AG09319 (cell line): ENCODE results near the gene TMEM250.

ENCODE experiments used
- DNase-seq: peaks from one replicate; pipeline ENCODE4 v3.0.0-alpha.2; 2010; ENCODE audit warnings: low read depth; ENCODE audit errors: extremely low read depth
- CTCF ChIP-seq: IDR thresholded peaks from 2 replicates; pipeline ENCODE4 v1.5.1; 2011; ENCODE audit warnings: low read depth, mild to moderate bottlenecking, inconsistent platforms, low read length, moderate library complexity

The TMEM250 gene

GRCh38 chr9:136108648-136109266 lies 9.9 kb downstream of the TMEM250 start:
- DNase-seq = no peak
- no peak for TF ChIP-seq CTCF

GRCh38 chr9:136107953-136108647 lies 10.6 kb downstream of the TMEM250 start:
- TF ChIP-seq CTCF = no peak
- no peak for DNase-seq

- DNase-seq = no peak
- no peak for TF ChIP-seq CTCF
These were observed 11.3 kb downstream of the TMEM250 start for GRCh38 chr9:136107155-136107952.

- no peak for DNase-seq
These were observed 13.1 kb downstream of the TMEM250 start for GRCh38 chr9:136105398-136106135.

GRCh38 chr9:136104916-136105315 lies 13.8 kb downstream of the TMEM250 start:
- TF ChIP-seq CTCF = no peak
- no peak for DNase-seq

More at GRCh38 chr9:136105398-136106135, 13.1 kb downstream of the TMEM250 start:
- no peak for TF ChIP-seq CTCF

GRCh38 chr9:136104488-136104800 lies 14.2 kb downstream of the TMEM250 start:
- no peak for TF ChIP-seq CTCF
- DNase-seq = no peak
